Limb (tissue), 2 donors: Measurements from ENCODE around the gene KCNQ1.
A peak's percentile ranks its signal among the peaks of the same experiment; 100 is the strongest.

Experiments used
- DNase-seq, 2 donors: peaks; one replicate each; pipeline ENCODE4 v3.0.0-alpha.2; 2016; ENCODE audit errors: extremely low spot score in 2 of 2

Gene KCNQ1

DNA sequence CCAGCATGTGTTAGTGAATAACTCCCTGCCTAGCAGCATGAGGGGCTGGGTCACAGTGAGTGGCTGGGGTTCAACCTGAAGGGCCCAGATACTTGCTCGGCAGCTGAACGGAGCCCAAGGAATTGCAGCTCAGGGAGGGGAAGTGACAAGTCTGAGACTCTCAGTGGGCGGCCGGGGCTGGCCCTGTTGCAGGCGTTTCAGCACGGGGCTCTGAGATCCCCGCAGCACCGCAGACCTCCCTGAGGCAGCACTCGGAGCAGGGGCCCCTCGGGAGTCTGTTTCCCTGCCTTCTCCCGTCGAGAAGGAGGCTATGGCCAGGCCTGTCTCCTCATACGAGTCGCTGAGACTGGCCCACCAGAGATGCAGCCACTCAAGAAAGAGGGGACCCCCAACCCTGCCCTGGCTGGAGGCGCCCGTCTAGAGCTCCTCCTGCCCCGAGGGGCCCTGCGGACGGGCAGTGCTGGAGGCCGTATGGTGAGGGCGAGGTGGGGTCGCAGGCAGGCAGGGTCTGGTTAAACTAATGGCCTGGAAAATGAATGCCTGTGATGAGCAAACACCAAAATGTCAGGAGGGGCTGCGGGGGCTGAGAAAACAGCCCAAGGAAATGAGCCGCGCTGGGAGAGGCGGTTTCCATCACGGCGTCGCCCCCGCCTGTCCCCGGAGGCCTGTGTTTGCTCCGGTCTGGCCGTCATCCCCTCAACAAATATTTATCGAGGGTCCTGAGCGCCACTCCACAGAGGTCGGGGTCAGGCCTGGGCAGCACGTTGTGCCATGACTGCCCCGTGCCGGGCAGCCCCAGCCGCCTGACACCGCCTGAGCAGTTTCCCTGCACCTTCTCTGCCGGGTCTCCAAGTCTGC, 35.0 kb upstream of the KCNQ1 start:
- no peak for DNase-seq

DNA sequence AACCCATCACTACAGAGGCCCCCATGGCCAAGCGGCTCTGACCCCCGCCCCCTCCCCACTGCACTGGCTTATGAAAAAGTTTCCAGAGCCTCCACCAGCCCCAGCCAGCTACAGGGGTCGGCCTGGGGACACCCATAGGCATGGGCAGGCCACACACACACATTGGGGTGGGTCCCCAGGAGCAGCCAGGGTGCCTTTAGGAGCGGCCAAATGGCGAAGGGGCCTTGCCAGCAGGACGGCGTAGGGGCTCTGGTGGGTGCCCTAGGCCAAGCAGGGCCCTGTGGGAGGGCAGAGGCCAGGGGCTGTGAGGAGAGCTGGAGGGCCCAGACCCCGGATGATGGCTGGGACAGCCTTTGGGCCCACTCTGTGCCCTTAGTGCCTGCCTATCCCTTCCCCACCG, 34.2 kb upstream of the KCNQ1 start:
- DNase-seq: no peak

DNA sequence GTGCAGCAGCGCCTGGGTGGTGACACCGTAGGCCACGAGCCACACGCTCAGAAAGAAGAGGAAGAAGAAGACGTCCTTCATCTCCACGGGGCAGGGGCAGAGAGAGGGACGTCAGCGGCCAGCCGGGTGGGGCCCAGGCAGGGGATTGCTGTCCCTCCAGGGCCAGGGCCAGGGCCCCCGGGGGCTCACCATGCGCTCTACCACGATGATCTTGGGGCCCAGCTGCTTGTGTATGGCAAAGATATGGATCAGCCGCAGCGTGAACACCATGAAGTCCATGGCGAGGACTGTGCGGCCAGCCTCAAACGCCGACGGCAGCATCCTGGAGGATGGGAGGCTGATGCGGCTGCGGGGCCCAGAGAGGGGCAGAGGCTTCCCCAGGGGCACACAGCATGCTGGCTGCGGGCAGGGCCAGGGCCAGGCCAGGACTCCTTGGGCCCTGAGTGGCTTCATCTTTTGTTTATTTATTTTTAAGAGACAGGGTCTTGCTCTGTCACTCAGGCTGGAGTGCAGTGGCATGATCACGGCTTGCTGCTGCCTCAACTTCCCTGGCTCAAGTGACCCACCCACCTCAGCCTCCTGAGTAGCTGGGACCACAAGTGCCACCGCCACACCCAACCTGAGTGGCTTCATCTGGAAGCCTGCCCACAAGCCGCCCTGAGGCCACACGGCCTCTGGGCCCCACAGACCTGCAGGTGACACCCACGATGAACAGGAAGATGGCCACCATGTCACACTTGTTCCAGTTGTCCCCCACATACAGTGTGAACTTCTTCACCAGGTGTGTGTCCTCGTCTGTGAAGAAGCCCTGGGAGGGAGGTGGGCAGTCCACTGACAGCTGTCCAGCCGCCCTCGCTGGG, 33.1 kb upstream of the KCNQ1 start:
- no peak for DNase-seq

DNA sequence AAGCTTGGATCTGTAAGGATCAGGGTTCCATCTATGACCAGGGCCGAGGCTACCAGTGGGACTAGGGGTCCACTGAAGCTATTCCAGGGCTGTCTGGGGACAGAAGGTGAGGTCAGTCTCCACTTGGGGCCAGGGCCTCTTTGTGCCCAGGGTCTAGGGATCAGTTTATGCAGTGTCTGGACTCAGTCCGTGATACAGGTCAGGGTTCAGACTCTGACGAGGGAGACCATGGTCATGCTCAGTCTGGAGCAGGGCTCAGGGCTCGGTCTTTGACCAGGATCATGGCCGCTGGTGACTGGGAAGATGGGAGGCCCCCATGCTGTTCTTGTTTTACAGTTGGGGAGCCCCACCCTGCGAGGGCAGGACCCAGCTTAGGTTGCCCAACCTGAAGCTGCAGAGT, 32.5 kb upstream of the KCNQ1 start:
- no peak for DNase-seq

DNA sequence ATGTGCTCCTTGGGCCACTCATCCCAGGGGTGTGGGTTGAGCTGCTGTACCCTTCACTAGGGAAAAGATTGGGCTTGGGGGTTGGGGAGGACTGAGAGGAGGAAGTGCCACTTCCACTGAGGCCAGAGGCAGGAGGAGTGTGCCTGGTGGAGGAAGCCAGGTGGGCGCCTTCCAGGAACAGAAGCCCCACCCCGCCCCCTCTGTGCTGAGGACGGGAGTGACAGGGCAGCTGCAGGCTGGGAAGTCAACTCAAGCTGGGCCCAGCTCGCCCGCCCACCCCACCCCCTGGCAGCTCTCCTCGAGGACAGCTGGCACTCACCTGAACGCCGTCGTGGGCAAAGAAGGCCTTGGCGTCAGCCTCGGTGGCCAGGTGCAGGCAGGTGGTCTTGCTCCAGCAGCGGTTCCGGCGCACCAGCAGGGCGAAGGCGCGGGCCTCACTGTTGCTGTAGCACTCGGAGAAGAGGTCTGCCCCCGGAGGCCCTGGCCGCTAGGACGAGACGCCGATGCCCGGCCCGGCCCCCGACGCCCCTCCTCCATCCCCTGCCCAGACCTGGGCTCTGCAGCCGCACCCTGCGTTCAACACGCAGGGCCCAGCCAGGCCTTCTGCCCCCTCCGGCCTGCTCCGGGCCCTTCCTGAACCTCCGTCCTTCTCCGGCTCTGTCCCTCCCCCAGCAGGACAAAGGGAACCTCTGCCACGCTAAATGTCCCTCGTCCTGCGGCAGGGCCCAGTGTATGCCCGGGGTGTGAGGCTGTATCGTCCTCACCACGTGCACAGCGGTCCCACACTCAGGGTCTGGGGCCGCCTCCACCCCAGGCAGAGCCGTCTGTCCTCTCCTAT, 30.8 kb upstream of the KCNQ1 start:
- no peak for DNase-seq

DNA sequence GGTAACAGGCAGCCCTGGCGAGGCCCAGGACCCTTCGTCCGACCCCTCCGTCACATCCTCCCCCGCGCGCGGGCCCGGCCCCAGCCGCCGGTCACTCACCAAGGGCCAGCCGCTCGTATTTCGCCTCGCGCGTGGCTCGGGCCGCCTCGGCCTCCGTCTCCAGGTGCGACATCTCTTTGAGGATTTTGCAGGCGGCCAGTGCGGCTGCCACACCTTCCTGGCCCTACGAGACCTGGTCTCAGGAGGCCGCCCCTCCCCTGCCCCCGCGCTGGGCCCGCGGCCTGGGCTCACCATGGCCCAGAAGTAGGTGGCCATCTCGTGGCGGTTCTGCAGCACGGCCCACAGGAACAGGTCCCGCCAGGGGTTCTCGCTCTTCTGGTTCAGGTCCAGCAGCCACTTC, 30.2 kb upstream of the KCNQ1 start:
- DNase-seq: no peak

DNA sequence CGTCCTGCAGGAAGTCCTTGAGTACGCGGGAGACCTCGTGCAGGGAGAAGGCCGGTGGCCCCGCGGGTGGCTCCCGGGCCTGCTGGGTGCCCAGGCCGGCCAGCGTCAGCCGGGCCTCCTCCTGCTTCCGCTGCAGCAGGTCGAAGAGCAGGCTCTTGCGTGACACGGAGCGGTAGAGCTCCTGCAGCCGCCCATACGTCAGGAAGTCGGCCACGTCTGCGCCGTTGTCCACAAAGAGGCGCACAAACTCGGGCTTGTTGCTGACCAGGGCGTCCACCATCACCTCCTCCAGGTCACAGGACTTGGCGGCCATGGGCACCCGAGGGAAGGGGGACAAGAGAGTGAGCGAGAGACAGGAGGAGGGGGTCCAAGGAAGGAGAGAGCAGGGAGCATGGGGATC, 29.6 kb upstream of the KCNQ1 start:
- no peak for DNase-seq

DNA sequence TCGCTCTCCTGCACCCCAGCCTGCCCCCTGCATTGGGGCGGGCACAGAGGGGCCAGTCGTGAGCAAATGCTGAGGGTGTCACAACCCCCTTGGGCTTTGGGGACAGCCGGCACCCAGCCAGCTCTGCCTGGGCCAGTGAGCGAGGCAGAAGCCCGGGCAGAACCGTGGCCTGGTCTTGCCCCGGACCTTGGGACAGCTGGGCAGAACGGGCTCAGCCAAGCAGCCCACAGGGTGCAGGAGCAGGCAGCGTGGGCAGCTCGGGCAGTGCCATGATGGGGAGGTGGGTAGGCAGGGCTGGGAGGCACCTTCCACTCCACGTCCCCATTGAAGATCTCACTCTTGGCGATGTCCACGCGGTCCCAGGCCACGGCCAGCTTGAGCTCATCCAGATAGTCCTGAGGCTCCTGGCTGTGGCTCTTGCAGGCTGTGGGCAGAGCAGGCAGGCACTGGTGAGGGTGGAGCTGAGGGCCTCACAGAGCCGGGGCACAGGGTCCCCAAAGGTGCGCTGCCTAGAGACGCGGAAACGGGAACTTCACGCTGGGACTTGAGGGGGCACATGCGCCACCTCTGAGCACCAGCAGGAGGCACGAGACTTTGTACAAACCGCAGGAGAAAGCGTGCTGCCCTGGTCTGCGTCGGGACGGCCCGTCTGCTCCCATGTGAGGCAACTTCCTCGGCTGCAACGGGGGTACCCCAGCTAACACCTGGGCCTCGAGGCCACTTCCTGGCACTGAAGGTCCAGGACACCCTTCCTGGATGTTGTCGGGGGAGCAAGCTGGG, 29.0 kb upstream of the KCNQ1 start:
- no peak for DNase-seq

DNA sequence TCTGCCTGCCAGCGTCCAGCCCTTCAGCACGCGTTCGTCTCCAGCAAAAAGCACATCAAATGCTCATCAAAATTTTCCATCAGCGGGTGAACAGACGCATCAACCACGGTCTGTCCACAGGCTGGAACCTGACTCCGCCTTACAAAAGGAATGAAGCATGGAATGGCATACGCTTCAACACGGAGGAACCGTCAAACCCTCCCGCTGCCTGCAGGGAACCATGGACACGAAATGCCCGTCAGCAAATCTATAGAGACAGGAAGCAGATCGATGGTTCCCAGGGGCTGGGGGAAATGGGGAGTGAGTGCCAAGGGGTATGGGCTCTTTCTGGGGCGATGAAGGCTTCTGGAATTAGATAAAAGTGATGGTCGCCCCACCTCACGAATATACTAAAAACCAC, 28.0 kb upstream of the KCNQ1 start:
- DNase-seq: no peak

DNA sequence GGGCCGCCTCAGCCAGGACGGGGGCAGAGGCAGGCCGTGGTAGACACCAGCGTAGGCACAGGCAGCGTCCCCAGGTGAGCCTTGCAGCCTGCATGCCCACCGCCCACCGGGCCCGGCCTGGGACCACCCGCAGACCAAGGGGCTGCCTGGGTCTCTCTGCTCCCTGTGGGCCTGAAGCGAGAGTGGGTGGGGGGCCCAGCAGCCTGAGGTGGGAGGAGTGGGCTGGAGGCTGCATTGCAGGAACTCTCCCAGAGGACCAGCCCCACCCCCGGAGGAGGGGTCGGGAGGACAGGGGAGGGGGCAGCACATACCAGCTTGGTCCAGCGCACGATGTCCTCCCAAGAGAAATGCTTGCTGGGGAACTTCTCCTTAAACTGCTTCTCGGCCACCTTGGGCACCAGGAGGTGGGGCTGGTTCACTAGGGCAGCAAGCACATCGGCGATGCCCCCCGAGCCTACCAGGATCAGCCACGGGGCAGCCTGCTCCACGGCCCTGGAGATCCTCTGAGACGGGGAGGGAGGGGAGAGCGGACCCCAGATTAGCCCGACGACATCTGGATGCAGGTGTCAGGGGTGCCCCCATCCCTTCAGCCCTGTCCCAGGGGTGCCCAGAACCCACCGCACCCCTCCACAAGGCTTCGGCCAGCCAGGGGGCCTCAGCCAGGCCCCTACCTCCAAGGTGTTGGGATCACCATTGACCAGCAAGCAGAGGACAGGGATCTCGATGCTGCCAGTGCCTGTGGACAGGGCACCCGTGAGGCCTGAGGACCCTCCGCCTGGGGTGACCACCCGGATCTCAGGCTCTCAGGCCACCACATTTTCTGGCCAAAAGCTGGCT, 26.7 kb upstream of the KCNQ1 start:
- DNase-seq: no peak

DNA sequence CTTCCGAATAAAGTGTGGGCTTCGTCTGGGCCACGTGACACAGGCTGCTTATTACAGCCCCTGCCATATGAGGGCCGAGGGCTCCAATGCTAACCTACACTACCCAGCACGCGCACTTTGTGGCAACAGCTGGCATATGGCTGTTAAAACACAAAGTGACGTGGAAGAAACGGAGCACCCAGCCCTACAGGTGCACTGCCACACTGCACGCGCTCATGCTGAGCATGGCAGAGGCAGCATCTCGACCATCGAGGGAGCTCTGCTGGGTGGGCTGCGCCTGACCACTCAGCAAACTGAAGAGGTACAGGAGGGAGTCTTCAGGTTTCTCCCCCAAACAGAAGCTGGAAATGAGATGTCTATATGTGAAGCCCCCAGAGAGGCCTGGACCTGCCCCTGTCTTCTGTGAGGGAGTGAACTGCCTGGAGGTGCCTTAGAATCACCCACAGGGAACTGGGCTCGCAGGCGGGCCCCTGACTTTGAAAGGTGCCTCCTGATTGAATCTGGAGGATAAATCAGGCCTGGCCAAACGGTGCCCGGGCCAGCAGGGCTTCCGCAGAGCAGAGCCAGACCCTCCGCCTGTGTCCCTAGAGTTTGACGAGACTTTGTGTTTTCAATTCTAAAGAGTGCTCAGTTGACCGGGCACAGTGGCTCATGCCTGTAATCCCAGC, 26.0 kb upstream of the KCNQ1 start:
- DNase-seq: no peak

DNA sequence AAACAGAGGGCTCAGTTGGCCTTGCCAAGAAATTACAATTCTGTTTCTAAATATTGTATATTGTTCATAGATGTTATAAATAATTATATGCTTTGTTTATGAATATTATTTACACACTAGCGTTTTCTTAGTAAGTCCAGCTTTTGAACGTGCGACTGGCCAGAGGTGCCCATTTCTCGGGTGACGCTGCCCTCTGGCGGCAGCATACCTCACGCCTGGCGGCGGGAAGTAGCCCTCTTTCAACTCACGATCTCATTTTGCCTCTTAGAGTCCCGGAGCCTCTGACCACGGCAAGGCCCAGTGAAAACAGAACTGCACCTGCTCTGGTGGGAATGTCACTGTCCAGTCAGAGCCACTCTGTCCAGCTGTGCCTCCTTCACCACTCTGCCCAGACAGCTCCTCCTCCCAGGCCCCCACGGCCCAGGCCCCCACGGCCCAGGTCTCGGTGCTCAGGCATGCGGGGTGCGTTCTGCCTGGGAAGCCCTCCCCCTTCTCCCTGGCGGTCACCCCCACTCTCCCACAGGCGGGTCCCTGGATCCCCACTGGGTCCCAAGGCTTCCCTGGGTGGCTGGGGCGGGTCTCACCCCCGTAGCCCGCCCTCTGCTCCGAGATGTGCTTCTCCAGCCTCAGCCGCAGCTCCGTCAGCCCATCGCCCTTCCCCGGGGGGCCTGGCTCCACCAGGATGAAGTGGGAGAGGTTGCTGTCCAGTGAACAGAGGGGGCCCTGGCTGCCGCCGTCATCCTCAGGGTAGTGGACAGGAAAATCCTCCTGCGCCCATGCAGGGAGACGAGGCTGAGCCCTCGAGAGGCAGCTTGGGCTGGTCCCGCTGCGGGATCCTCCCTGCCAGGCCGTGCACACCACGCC, 24.9 kb upstream of the KCNQ1 start:
- DNase-seq: peak; percentile 70 to 82

DNA sequence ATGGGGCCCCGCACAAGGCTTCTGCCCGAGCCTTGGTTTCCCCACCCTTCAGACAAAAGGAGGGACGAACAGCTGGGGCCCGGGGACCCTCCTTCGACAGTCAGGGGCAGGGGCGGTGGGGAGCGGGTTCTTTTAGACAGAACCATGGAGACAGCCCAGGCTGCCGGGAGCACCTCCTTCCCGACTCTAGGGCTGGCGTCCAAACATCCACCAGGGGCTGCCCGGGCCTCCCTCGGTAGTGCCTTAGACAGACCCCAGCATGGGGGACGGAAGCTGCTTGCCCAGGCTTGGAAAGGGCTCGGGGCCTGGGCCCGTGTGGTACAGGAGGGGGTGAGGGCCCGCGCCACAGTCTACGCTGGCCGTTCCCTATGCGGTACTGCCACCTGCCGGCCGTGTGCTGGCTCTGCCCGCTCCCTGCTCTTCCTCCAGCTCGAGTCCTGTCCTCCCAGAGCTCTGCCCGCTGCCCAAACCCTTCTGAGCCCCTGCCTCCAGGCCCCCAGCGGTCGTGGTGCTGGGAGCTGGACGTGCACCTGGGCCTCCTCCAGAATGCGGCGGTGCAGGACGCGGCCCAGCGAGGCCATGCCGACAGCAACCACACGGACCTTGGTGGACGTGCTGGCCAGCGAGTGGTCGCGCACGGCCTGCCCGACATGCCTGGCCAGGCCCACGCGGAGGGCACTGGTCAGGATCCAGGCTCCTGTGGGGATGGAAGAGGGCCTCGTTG, 24.1 kb upstream of the KCNQ1 start:
- peak; percentile 83 to 89 for DNase-seq

DNA sequence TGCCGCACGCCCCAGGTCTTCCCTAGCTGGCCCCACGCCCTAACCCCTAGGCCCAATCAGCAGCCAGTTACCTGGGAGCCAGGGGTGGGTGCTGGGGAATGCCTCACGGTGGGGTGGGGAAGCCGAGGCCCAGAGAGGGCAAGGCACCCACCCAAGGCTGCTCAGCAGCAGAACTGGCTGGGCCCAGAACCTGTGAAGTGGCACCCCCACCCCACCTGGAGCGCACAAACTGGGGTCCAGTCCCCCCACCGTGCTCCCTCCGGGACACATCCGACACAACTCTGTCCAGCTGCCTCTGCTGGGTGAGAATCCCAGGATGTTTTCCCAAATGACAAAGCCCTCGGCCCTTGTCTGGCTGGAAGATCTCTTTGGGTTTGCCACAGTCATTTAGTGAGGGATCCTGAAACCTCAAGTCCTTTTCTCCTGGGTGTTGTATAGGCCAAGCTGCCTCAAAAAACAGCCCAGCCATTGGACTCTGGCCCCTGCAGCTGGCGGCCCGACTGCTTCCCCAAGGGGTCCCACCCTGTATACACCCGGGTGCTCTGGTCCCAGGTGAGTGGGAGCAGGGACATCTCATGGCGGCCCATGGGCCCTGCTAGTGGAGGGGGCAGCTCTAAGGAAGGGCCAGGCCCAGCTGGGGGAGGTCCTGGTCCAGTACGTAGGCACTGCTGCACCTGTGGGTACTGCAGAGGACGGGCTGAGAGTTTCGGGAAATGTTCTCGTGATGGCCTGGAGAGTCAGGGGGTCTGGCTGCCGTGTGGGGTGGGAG, 23.4 kb upstream of the KCNQ1 start:
- DNase-seq: no peak

DNA sequence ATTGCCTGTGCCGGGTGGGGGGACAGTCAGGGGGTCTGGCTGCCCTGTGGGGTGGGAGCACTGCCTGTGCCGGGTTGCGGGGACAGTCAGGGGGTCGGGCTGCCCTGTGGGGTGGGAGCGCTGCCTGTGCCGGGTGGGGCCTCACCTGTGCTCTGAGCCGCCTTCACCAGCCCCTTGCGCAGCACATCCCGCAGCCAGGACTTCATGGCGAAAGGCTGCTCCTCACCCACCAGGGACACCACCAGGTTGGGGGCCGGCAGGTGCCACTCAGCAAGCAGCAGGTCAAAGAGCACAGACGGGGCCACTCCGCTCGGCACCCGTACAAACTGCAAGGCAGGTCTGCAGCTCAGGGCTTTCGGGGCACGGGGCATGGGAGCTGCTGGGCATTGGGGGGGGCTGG, 22.8 kb upstream of the KCNQ1 start:
- no peak for DNase-seq

DNA sequence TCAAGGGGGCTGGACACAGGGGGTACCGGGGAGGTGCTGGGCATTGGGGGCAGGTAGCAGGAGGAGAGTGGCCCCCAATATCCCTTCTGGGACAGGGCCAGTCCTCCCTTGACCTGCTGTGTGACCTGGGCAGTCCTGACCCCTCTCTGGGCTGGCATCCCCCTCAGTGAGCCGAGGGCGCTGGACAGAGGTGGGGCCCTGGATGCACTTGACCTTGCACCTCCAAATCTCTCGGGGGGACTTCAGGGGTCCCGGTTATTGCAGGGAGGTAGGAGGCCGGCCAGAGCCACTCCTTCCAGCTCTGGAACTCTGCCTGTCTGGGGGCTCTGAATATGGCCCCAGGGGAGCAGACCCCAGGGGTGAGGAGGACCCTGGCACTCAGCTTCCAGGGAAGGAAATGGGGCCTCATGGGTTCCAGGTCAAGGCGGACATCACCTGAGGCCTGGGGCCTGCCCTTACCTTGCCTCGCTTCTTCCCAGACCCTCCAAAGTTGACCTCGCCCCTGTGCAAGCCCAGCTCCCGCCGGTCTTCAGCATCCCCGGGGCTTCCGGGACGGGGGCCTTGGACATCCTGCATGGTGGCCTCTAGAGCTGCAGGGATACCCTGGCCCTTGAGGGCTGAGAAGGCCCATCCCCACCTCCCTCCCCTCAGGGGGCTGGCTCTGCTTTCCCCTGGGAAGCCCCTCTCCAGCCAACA, 22.2 kb upstream of the KCNQ1 start:
- DNase-seq: no peak
